Hepatocyte (in vitro differentiated cells): Measurements from ENCODE around the gene KIF27. TPM values are rescaled to one million over a fixed set of nuclear protein-coding genes. Genes with fewer than 3 reads are reported as not detected.
A peak's percentile ranks its signal among the peaks of the same experiment; 100 is the strongest.
"Not testable (repeated sequence)": the region's sequence is repeated elsewhere in the genome, so short reads cannot be mapped to it uniquely, and the experiment has no call there.

Experiments used
- DNase-seq: peaks from one replicate; pipeline ENCODE4 v3.0.0-alpha.2; 2016; ENCODE audit warnings: low spot score
- H2AFZ ChIP-seq: fragments of 200-600 bp; sonication (generic); 2 replicates; pipeline ENCODE4 v1.6.0; 2016; ENCODE audit warnings: antibody characterized with exemption, mild to moderate bottlenecking
- H3K27ac ChIP-seq: fragments of 200-600 bp; sonication (generic); 2 replicates; pipeline ENCODE4 v1.5.1; 2016; ENCODE audit warnings: mild to moderate bottlenecking
- H3K27me3 ChIP-seq: fragments of 200-600 bp; sonication (generic); 2 replicates; pipeline ENCODE4 v1.6.1; 2016
- H3K36me3 ChIP-seq: fragments of 200-600 bp; sonication (generic); replicated peaks from 2 replicates; pipeline ENCODE4 v1.5.1; 2016; ENCODE audit warnings: low read depth; ENCODE audit not compliant: insufficient read depth
- H3K4me1 ChIP-seq: fragments of 200-600 bp; sonication (generic); 2 replicates; pipeline ENCODE4 v1.5.1; 2016; ENCODE audit warnings: mild to moderate bottlenecking, moderate library complexity; ENCODE audit not compliant: insufficient read depth
- H3K4me2 ChIP-seq: fragments of 200-600 bp; sonication (generic); 2 replicates; pipeline ENCODE4 v1.6.0; 2016
- H3K4me3 ChIP-seq: fragments of 200-600 bp; sonication (generic); 2 replicates; pipeline ENCODE4 v1.5.1; 2016; ENCODE audit warnings: mild to moderate bottlenecking
- H3K79me2 ChIP-seq: fragments of 200-600 bp; sonication (generic); 2 replicates; pipeline ENCODE4 v1.6.0; 2017; ENCODE audit warnings: mild to moderate bottlenecking
- H3K9me2 ChIP-seq: fragments of 200-600 bp; sonication (generic); replicated peaks from 2 replicates; pipeline ENCODE4 v1.6.0; 2017; ENCODE audit warnings: mild to moderate bottlenecking; ENCODE audit not compliant: insufficient read depth
- H3K9me3 ChIP-seq: fragments of 200-600 bp; sonication (generic); 2 replicates; pipeline ENCODE4 v1.5.1; 2016; ENCODE audit warnings: low read depth, mild to moderate bottlenecking
- H4K20me1 ChIP-seq: fragments of 200-600 bp; sonication (generic); 2 replicates; pipeline ENCODE4 v1.6.0; 2016; ENCODE audit warnings: mild to moderate bottlenecking; ENCODE audit not compliant: insufficient read depth, poor library complexity, severe bottlenecking
- CTCF ChIP-seq: fragments of 200-600 bp; sonication (generic); IDR thresholded peaks from 2 replicates; pipeline ENCODE4 v1.5.1; 2016; ENCODE audit warnings: antibody characterized with exemption, mild to moderate bottlenecking; ENCODE audit not compliant: poor library complexity
- WGBS: methylation state at CpG from one replicate; pipeline ENCODE4 v1.1.6; 2016; ENCODE audit warnings: low lambda C conversion rate; ENCODE audit errors: missing lambda C conversion rate; 5-methylcytosine and 5-hydroxymethylcytosine counted together
- polyA plus RNA-seq: library from polyadenylated mRNA; unstranded; fragments of >200 nt; fragmentation: Nextera tagmentation; extraction: Ambion mirVana; gene quantifications from 2 replicates; pipeline ENCODE4 v1.2.1, GENCODE V29; 2016
- total RNA-seq: library from RNA; depleted of rRNA; stranded (reverse); fragments of >200 nt; gene quantifications from 2 replicates; pipeline ENCODE4 v1.2.3, GENCODE V29; 2014

Gene KIF27
- total and polyA plus RNA-seq, 2 experiments from 2014 or later: 4.6 to 6.2 TPM

DNA sequence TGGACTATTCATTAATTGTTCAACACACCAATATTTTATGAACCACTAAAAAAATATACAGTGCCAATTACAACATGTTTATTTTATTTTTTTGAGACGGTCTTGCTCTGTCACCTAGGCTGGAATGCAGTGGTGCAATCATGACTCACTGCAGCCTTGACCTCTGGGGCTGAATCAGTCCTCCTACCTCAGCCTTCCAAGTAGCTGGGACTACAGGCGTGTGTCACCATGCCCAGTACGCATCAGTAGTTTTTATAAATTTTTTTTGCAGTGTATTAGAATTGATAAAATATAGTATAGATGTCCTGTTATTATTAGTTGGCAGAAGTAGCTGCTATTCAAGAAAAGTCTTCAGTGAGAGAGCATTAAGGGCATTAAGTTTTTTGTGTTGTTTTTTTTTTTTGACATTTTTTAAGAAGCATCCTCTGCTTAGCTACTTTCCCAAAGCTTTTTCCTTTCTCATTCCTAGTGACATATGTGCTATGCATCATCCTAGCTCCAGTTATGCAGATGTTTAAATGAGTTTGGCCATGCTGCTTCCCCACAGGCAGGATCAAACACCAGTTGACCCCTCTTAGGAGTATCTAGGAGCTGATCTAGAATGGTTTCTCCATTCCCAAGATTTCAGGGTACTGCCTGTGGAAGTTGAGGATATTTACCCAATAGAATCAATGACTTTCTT lies 35.5 kb downstream of the KIF27 start:
- not testable (repeated sequence) for H3K27me3 ChIP-seq, H2AFZ ChIP-seq, H4K20me1 ChIP-seq, H3K79me2 ChIP-seq, H3K4me3 ChIP-seq, H3K9me2 ChIP-seq, H3K4me2 ChIP-seq, H3K9me3 ChIP-seq, H3K27ac ChIP-seq, DNase-seq, H3K4me1 ChIP-seq, H3K36me3 ChIP-seq
- WGBS: 79% methylated on average over 3 of the region's 3 CpGs

- DNase-seq, H3K79me2 ChIP-seq, H3K9me3 ChIP-seq, H2AFZ ChIP-seq, H3K4me3 ChIP-seq, H3K27ac ChIP-seq, H3K4me1 ChIP-seq, H3K4me2 ChIP-seq, H3K36me3 ChIP-seq, H3K27me3 ChIP-seq, H3K9me2 ChIP-seq, H4K20me1 ChIP-seq: not testable (repeated sequence)
- 97% methylated on average over 6 of the region's 6 CpGs for WGBS
Measured at GRCh38 chr9:83881687-83882408, 39.4 kb downstream of the KIF27 start.

DNA sequence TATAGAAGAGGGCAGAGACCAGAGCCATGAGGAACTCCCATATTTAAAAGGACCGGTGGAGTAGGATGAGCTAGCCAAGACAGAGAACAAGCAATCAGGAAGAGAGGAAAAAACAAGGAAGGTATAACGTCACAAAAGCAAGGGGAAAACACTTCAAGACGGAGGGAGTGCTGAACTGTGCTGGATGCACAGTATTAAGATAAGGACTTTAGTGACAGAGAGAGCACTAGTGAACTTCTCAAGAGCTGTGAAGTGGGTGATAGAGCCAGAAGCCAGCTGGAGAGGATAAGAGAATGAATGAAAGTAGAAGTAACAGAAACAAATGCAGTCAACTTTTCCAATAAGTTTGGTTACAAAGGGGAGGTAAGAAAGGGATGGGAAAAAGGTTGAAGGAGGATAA lies 45.7 kb downstream of the KIF27 start:
- not testable (repeated sequence) for H2AFZ ChIP-seq, DNase-seq, H3K79me2 ChIP-seq, H3K9me2 ChIP-seq, H3K27me3 ChIP-seq, H4K20me1 ChIP-seq, H3K27ac ChIP-seq, H3K9me3 ChIP-seq, H3K4me2 ChIP-seq, H3K4me1 ChIP-seq, H3K4me3 ChIP-seq, H3K36me3 ChIP-seq
- 86% methylated on average over 3 of the region's 3 CpGs for WGBS

GRCh38 chr9:83849895-83850294 lies 71.3 kb downstream of the KIF27 start:
- not testable (repeated sequence) for H3K4me3 ChIP-seq, H3K4me1 ChIP-seq, H3K9me2 ChIP-seq, DNase-seq, H3K36me3 ChIP-seq, H4K20me1 ChIP-seq, H3K4me2 ChIP-seq, H3K27me3 ChIP-seq, H3K9me3 ChIP-seq, H3K79me2 ChIP-seq, H2AFZ ChIP-seq, H3K27ac ChIP-seq
- over 99% methylated on average over 8 of the region's 8 CpGs for WGBS

DNA sequence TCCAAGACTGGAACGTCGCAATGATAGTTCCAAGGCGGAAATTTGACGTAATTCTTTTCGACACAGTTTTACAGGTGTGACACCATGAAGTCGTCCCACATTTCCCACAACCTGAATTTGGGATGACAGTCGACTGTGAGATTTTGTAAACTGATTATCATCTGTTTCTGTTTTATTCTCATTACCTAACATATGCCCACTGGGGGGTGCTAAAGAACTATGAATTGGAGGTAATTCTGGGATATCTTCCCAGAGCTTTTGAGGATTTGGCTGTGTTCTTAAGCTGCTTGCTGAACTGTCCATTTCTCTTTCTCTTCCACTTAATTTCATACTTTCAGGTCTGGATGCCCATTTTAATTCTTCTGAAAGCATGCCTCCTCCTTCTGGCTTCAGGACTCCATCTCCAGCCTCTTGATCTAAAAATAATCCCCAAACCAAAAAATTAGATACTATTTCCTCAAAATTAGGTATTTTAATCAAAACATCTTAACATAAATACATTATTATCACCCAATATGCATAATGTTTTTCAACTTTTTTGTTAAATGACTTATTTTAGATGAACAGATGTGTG lies 84.1 kb downstream of the KIF27 start:
- not testable (repeated sequence) for H3K9me2 ChIP-seq, H3K79me2 ChIP-seq, H3K36me3 ChIP-seq, H4K20me1 ChIP-seq, H2AFZ ChIP-seq, H3K9me3 ChIP-seq, H3K27me3 ChIP-seq, H3K27ac ChIP-seq, H3K4me1 ChIP-seq, H3K4me2 ChIP-seq, DNase-seq, H3K4me3 ChIP-seq
- WGBS: 75% methylated on average over 7 of the region's 7 CpGs
- TF ChIP-seq CTCF: peak; percentile 25

DNA sequence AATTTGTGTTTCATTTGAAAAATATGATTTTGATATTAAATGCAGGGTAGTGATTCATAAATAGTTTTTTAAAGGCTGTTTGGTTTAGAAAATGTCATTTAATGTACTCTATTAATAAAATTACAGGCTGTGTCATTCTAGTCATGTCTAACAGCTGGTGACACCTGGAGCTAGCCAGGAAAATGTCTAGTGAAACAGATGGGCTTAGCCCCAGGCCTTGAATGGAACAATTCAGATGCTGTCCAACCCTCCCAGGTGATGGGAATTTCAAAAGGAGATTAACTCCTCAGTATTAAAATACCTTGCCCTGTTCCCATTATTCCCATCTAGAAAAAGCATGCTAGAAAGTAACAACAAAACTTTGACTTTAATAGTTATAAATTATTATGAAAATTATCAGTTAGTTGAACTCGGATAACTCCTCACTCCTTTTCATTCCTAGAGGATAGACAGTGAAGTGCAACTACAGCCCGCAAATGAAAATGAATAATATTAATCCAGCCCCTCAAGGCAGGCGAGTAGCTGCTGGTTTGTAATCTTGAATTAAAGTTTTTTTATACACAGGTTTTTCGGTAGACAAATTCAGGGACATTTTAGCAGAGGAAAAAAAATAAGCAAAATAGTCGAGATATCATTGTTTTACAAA lies 90.7 kb downstream of the KIF27 start:
- not testable (repeated sequence) for H4K20me1 ChIP-seq, H3K36me3 ChIP-seq, H3K9me3 ChIP-seq, H2AFZ ChIP-seq, DNase-seq, H3K4me3 ChIP-seq, H3K79me2 ChIP-seq, H3K4me2 ChIP-seq, H3K27me3 ChIP-seq, H3K4me1 ChIP-seq, H3K9me2 ChIP-seq, H3K27ac ChIP-seq
- WGBS: 85% methylated on average over 5 of the region's 5 CpGs

DNA sequence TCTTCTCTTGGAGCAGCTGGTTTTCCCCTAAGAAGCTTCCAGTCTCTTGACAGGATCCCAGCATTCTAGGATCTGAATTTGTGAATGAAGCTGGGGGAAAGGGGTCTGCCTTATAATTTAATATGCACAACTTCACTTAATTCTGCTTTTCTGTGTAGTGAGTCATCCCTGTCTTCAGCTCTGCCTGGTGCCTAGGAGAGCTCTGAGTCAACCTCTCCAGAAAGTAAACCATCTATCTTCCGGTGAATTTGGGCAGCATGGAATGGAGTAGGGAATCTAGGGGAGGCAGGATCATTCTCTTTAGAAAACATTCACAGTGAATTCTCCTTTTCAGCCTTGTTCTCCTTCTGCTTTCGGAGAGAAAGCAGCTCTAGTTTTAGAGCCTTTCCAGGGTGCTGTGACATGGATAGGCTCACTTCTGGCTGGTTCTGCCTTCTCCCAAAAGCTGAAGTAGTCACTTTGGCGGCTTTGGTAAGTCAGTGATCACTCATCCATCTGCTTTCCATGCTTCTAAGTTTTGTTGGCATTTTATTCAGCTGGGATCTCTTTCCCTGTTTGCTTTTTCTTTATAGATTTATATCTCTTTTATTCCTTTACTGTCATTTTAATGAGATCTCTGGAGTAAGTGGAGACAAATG lies 96.1 kb downstream of the KIF27 start:
- not testable (repeated sequence) for H2AFZ ChIP-seq, H3K9me2 ChIP-seq, H3K4me1 ChIP-seq, H3K27ac ChIP-seq, H3K79me2 ChIP-seq, H4K20me1 ChIP-seq, H3K4me3 ChIP-seq, DNase-seq, H3K27me3 ChIP-seq, H3K4me2 ChIP-seq, H3K36me3 ChIP-seq, H3K9me3 ChIP-seq
- WGBS: 90% methylated on average over 3 of the region's 3 CpGs
